ENCODE data around the gene ENTHD1. TPM values are rescaled to one million over a fixed set of nuclear protein-coding genes. Genes with fewer than 3 reads are reported as not detected.
A peak's percentile ranks its signal among the peaks of the same experiment; 100 is the strongest.

ENTHD1 gene, protein sequence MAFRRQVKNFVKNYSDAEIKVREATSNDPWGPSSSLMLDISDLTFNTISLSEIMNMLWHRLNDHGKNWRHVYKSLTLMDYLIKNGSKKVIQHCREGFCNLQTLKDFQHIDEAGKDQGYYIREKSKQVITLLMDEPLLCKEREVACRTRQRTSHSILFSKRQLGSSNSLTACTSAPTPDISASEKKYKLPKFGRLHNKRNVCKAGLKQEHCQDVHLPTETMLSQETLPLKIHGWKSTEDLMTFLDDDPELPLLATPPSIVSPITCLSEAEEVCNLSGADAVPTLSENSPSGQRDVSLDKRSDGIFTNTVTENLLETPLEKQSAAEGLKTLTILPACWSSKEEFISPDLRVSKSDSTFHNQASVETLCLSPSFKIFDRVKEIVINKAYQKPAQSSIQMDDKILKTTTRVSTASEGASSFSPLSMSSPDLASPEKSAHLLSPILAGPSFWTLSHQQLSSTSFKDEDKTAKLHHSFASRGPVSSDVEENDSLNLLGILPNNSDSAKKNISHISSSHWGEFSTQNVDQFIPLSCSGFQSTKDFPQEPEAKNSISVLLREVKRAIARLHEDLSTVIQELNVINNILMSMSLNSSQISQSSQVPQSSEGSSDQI
- total RNA-seq = under 1 TPM; 0.07 to 0.21 TPM

DNA sequence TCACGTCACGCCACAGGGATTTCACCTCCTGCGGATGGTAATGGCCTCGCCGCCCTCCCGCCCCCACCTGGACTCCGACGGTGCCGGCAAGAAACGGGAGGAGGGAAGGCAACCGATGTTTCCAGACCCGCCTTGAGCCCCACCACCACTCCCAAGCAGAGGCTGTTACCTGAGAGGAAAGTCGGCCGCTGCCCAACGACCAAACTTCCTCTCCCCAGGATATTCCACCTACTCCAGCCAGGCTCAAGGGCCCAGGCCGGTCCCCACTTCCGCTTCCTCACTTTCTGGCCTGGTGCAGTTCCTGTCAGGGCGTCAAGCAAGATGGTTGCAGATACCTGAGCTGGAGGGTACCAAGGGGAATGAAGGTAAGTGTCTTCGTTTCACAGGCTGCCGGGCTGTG is at the start of gene ENTHD1:
Gene ENTHD1, minus strand, starts transcription at position 235 of the 400 bp plus-strand sequence. CDS start 6,012 bp downstream, outside the sequence.
- Mint-ChIP-seq H3K4me1 (peaks cover 14% of the 10 kb centered on the region), H3K9me3 (no peaks in the 10 kb centered on the region), H3K27ac (no peak within 1 kb of the TSS), H3K4me3 (no peak within 1 kb of the TSS), H3K36me3 (ENCODE audit: low read depth) (peaks cover 2% of the 10 kb centered on the region), H3K27me3 (no peaks in the 10 kb centered on the region)
- CTCF ChIA-PET = interaction anchor here (1.3 kb wide), 1 partner anchor 8 kb away, joined by 4 read pairs; no protein-coding TSS in a partner anchor
- POLR2A ChIA-PET = no interaction called here
- no peak for DNase-seq

DNA sequence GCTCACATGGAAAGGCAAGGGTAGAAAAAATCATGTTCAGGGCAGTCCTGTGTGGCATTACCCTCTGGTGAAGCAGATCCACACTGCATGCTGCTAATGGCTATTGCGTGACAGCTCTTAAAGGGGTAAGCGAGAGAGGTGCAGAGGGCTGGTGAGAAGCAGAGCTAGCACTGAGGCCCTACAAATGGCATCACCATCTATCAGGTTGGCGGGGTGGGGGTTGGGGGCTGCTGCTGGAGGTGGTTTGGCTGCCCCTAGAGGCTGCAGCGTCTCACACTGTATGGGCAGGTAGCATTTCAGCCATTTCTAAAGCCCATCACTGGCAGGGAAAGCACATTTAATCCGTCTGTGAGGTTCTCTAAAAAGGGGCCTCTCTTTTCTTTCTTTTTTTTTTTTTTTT is 49.8 kb upstream of the ENTHD1 start:
- peaks cover 91% of the 10 kb centered on the region for H3K4me1 Mint-ChIP-seq
- POLR2A ChIA-PET = no interaction called here
- no peak for DNase-seq
- peaks cover 62% of the 10 kb centered on the region for H3K36me3 Mint-ChIP-seq (ENCODE audit: low read depth)
- H3K27me3 Mint-ChIP-seq = no peaks in the 10 kb centered on the region
- no peaks in the 10 kb centered on the region for H3K9me3 Mint-ChIP-seq
- CTCF ChIA-PET = interaction anchor here (0.7 to 3.8 kb wide), 11 partner anchors 8 to 414 kb away, joined by 3 to 15 read pairs (median 4); no protein-coding TSS in a partner anchor
- H3K27ac Mint-ChIP-seq = peak overlapping the region; percentile 85
- H3K4me3 Mint-ChIP-seq = peak overlapping the region; percentile 22

DNA sequence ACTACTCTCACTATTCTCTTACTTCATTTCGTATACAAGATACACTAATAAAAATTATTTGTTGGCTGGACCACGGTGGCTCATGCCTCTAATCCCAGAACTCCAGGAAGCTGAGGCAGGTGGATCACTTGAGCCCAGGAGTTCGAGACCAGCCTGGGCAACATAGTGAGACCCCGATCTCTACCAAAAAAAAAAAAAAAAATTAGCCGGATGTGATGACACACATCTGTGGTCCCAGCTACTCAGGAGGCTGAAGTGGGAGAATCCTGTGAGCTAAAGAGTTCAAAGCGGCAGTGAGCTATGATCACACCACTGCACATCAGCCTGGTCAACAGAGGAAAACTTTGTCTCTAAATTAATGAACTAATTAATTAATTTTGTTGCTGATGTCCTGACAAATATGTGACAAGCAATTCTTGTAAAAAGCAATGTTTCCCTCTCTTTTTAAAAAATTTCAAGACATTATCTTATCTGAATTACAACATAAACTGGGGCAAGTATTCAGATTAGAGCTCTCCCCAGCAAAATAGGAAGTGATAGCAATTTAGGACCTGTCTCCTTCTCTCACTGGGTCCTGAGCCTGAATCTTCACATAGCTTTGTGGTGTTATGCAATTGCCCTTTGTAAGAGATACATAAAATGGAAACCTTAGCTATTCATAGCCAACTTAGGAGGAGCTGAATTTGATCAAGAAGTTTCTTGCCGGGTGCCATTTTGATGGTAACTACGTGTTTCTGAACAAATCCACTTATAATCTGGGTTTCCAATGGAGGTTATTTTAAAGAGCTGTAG is 49.1 kb upstream of the ENTHD1 start:
- Mint-ChIP-seq H3K9me3 (no peaks in the 10 kb centered on the region), H3K4me1 (peaks cover 94% of the 10 kb centered on the region), H3K27me3 (no peaks in the 10 kb centered on the region), H3K27ac (peak overlapping the region; percentile 85), H3K36me3 (ENCODE audit: low read depth) (peaks cover 63% of the 10 kb centered on the region), H3K4me3 (peak overlapping the region; percentile 22)
- POLR2A ChIA-PET = interaction anchor here (0.6 kb wide), 2 partner anchors 50 to 133 kb away, joined by 3 read pairs; no protein-coding TSS in a partner anchor
- CTCF ChIA-PET = interaction anchor here (0.5 to 3.8 kb wide), 17 partner anchors 8 to 456 kb away, joined by 3 to 15 read pairs (median 3); no protein-coding TSS in a partner anchor
- DNase-seq = no peak

DNA sequence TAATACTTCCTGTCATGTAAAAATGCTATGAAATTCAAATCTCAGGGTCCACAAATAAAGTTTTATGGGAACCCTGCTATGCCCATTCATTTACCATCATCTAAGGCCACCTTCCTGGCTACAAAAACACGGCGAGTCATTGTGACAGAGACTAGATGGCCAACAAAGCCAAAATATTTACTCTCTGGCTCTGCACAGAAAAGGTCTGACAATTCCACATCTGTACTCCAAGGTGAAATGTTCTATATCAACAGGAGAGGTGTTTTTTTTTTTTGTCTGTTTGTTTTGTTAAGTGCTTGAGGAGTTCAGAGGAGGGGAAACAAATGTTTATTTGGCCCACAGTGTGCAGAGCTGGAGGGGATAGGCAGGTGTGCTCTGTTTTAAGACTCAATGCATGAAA is 48.0 kb upstream of the ENTHD1 start:
- Mint-ChIP-seq H3K9me3 (no peaks in the 10 kb centered on the region), H3K36me3 (ENCODE audit: low read depth) (peaks cover 63% of the 10 kb centered on the region)

DNA sequence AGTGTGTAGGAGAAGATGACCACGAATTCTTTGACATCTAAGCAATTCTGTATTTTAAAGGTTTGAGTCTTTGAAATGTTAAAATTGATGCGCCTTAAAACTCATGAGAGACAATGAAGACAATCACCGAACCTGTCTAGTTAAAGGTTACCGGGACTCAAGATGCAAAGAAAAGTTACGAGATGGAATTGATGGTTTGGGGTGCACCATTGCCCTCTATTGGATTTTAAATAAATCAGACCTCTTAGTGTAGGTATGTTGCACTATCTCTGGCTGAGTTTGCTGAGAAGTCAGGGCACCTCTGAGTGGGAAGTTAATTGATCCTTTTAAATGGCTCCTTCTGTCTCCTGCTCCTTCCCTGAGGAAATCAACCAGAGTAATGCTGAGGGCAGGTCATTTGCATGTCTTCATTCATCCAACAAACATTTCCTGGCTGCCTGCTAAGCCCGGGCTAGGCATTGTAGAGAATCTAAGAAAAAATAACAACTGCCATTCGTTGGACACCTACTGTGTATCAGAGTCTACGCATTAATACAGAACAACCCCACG is 47.3 kb upstream of the ENTHD1 start:
- Mint-ChIP-seq H3K27me3 (no peaks in the 10 kb centered on the region), H3K4me1 (peaks cover 96% of the 10 kb centered on the region), H3K27ac (peak overlapping the region; percentile 34), H3K4me3 (peak overlapping the region; percentile 5), H3K9me3 (no peaks in the 10 kb centered on the region), H3K36me3 (ENCODE audit: low read depth) (peaks cover 70% of the 10 kb centered on the region)
- ChIA-PET CTCF (no interaction called here), POLR2A (no interaction called here)
- peak; percentile 56 for DNase-seq

More for the DNA sequence above, 48.0 kb upstream of the ENTHD1 start:
- CTCF ChIA-PET = interaction anchor here (0.6 to 3.8 kb wide), 6 partner anchors 8 to 1671 kb away, joined by 3 to 15 read pairs (median 4); no protein-coding TSS in a partner anchor
- Mint-ChIP-seq H3K27me3 (no peaks in the 10 kb centered on the region), H3K4me1 (peaks cover 94% of the 10 kb centered on the region), H3K27ac (peak overlapping the region; percentile 34), H3K4me3 (no peak overlapping the region)
- DNase-seq = no peak
- POLR2A ChIA-PET = no interaction called here

DNA sequence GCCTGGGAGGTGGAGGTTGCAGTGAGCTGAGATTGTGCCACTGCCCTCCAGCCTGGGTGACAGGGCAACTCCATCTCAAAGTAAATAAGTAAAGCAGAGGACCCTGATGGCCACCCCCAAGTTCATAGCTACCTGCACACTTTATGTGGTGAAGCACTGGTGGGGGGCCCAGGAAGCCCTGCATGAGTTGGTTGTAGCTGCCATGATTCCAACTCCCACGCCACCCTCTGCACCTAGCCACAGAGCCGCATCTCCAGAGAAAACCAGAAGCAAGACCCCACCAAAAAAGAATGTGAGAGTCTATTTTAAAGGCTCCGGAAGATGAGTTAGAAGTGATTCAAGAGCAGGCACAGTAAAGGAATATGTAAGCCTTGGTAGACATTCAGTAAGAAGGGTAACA is 46.3 kb upstream of the ENTHD1 start:
- Mint-ChIP-seq H3K27ac (peak overlapping the region; percentile 34), H3K9me3 (no peaks in the 10 kb centered on the region), H3K4me3 (no peak overlapping the region), H3K36me3 (ENCODE audit: low read depth) (peaks cover 68% of the 10 kb centered on the region), H3K4me1 (peaks cover 97% of the 10 kb centered on the region), H3K27me3 (no peaks in the 10 kb centered on the region)
- DNase-seq = no peak
- POLR2A ChIA-PET = no interaction called here
- CTCF ChIA-PET = interaction anchor here (0.5 to 1.4 kb wide), 5 partner anchors 10 to 607 kb away, joined by 3 to 5 read pairs (median 3); no protein-coding TSS in a partner anchor

DNA sequence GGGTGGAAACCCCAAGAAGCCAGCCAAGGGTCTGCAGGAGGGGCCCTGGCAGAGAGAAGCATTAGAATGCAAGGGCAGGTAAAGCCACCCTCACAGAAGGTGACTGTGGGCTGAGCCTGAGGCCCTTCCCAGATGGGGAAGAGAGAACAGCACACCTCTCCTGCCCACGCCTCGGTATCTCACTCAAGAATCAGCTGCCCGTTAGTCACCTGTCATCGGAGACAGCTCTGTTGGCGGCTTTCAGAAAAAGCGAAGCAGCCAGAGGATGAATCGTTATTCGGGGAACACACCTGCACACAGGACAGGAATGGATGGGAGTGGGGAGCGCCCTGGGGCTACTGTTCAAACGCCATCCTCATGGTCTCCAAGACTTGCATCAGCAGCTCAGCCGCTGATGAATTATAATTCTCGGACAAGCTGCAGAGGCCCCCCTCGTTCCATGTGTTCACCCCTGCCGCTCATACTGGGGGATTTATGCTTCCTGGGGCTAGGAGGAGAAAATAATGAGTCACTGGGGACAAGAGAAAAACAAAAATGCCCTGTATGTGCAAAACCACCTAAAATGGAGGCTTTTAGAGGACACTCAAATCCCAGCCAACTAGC is 45.0 kb upstream of the ENTHD1 start:
- Mint-ChIP-seq H3K27me3 (no peaks in the 10 kb centered on the region), H3K4me1 (peaks cover 97% of the 10 kb centered on the region), H3K4me3 (peak overlapping the region; percentile 21), H3K36me3 (ENCODE audit: low read depth) (peaks cover 66% of the 10 kb centered on the region), H3K9me3 (no peaks in the 10 kb centered on the region), H3K27ac (peak overlapping the region; percentile 74)
- DNase-seq = no peak
- ChIA-PET POLR2A (interaction anchor here (0.7 kb wide), 1 partner anchor 9 kb away, joined by 3 read pairs; no protein-coding TSS in a partner anchor), CTCF (no interaction called here)

DNA sequence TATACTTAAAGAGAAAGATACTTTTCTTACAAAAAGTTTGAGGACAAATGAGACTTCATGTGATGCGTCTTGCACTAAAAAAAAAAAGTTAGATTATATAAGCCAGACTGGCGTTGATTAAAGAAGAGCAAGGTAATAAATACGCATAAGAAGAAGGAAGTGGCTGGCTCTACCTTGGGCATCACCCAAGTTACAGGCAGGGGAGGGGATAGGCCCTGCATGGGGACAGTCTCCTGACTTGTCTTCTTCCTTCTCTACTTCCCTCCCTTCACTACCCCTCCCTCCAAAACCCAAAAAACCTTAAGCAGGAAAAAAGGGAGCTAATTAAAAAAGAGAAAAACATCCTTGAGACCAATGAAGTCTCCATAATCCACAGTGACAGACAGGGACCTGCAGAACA is 44.3 kb upstream of the ENTHD1 start:
- DNase-seq = no peak
- POLR2A ChIA-PET = no interaction called here
- Mint-ChIP-seq H3K4me1 (peaks cover 97% of the 10 kb centered on the region), H3K9me3 (no peaks in the 10 kb centered on the region), H3K4me3 (peak overlapping the region; percentile 21), H3K27me3 (no peaks in the 10 kb centered on the region), H3K36me3 (ENCODE audit: low read depth) (peaks cover 65% of the 10 kb centered on the region), H3K27ac (peak overlapping the region; percentile 74)
- CTCF ChIA-PET = no interaction called here

DNA sequence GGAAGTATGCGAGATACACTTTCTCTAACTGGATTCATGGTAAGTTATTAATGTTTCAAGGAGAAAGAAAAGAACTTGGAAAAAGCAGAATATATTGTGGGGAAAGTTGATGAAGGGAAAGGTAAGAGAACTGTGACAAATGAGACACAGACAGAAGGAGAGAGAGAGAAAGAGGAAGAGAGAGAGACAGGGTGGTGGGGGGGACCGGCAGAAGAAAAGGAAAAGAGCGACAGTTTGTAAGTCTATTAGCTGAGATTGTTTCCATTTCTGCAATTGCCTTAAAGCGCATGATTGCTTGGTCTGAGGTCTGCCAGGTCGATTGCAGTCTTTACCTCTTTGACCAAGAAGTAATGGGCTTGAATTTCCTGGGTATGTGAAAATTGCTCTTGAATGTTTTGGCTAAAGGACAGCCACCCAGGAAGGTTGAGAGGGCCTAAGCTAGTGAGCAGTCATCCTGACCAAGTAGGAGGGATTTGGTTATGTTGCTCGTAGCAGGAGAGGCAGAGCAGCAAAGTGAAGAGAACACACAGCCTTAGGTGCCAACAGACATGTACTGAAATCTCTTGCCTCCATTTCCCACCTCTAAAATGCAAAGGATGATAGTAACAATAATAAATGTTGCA is 43.1 kb upstream of the ENTHD1 start:
- no peaks in the 10 kb centered on the region for H3K27me3 Mint-ChIP-seq
- H3K27ac Mint-ChIP-seq = peak overlapping the region; percentile 77
- H3K4me3 Mint-ChIP-seq = peak overlapping the region; percentile 68
- DNase-seq = no peak
- H3K4me1 Mint-ChIP-seq = peaks cover 88% of the 10 kb centered on the region
- POLR2A ChIA-PET = no interaction called here
- no peaks in the 10 kb centered on the region for H3K9me3 Mint-ChIP-seq
- CTCF ChIA-PET = interaction anchor here (0.8 to 1.0 kb wide), 3 partner anchors 12 to 17 kb away, joined by 3 to 4 read pairs (median 3); no protein-coding TSS in a partner anchor
- peaks cover 67% of the 10 kb centered on the region for H3K36me3 Mint-ChIP-seq (ENCODE audit: low read depth)

DNA sequence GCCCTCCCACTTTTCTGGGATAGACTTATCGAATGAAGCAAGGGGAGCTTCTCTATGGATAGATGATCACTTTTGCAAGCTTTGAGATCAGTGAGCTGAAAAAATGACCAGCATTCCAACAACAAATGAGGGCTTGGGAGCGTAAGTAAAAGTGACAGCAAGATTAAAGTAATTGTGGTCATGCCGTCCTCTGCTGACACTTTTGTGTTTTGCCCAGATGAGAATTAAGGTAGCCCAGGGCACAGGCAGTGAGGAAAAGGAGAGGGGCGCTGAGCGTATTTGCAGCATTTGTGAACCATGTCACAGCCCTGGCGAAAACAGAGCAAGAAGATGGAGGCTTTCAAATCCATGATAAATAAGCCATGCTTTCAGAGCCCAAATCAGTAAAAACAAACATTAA is 42.1 kb upstream of the ENTHD1 start:
- CTCF ChIA-PET = interaction anchor here (1.1 to 3.8 kb wide), 3 partner anchors 8 to 17 kb away, joined by 3 to 22 read pairs (median 4); no protein-coding TSS in a partner anchor
- no peaks in the 10 kb centered on the region for H3K9me3 Mint-ChIP-seq
- H3K4me3 Mint-ChIP-seq = peak overlapping the region; percentile 68
- H3K36me3 Mint-ChIP-seq (ENCODE audit: low read depth) = peaks cover 64% of the 10 kb centered on the region
- no peaks in the 10 kb centered on the region for H3K27me3 Mint-ChIP-seq
- peaks cover 77% of the 10 kb centered on the region for H3K4me1 Mint-ChIP-seq
- H3K27ac Mint-ChIP-seq = peak overlapping the region; percentile 77
- POLR2A ChIA-PET = no interaction called here
- no peak for DNase-seq

DNA sequence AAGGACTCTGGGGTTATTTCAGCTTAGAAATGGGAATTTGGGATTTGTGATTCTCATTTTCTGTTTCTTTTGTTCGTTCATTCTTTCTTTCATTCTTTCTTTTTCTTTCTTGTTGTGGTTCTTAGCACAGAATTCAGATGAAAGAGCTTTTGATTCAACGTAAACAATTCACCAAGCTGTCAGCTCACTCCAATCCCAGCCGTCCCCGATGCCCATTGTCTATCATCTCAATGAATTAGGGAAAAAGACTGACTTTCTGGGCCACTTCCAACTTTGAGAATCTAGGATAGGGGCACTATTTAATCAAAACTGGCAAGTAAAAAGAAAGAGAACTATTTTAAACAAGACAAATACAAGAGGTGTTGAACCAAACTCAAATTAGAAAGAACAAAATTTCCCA is 41.6 kb upstream of the ENTHD1 start:
- H3K4me3 Mint-ChIP-seq = peak overlapping the region; percentile 68
- H3K9me3 Mint-ChIP-seq = no peaks in the 10 kb centered on the region
- H3K36me3 Mint-ChIP-seq (ENCODE audit: low read depth) = peaks cover 59% of the 10 kb centered on the region
- no peaks in the 10 kb centered on the region for H3K27me3 Mint-ChIP-seq
- ChIA-PET CTCF (interaction anchor here (0.7 to 3.8 kb wide), 5 partner anchors 8 to 130 kb away, joined by 3 to 22 read pairs (median 3); no protein-coding TSS in a partner anchor), POLR2A (no interaction called here)
- peak overlapping the region; percentile 83 for H3K27ac Mint-ChIP-seq
- peaks cover 72% of the 10 kb centered on the region for H3K4me1 Mint-ChIP-seq
- DNase-seq = no peak

All from activated CD4-positive, alpha-beta T cell treated with anti-CD3 and anti-CD28 coated beads, Interleukin-2, amount 10 ng/mL, durations not matched to agents 7 days and 5 days (primary cell).